Ascending aorta (tissue), 2 donors: ENCODE results near the gene NAGPA. TPM values are rescaled to one million over a fixed set of nuclear protein-coding genes. Genes with fewer than 3 reads are reported as not detected.

Experiments used
- DNase-seq, 2 donors: peaks; one replicate each; pipeline ENCODE4 v3.0.0-alpha.2; 2019; ENCODE audit warnings: low spot score in 2 of 2
- H3K27ac ChIP-seq, 2 donors: fragments of 200-600 bp; sonication (generic); one replicate each; pipeline ENCODE4 v1.5.1; 2016 to 2017; ENCODE audit warnings: mild to moderate bottlenecking in 1 of 2
- H3K27me3 ChIP-seq: fragments of 200-600 bp; sonication (generic); one replicate; pipeline ENCODE4 v1.5.1; 2017
- H3K36me3 ChIP-seq, 2 donors: fragments of 200-600 bp; sonication (generic); one replicate each; pipeline ENCODE4 v1.5.1; 2016
- H3K4me1 ChIP-seq, 2 donors: fragments of 200-600 bp; sonication (generic); one replicate each; pipeline ENCODE4 v1.5.1; 2016 to 2017; ENCODE audit warnings: mild to moderate bottlenecking in 1 of 2
- H3K4me3 ChIP-seq, 2 donors: fragments of 200-600 bp; sonication (generic); one replicate each; pipeline ENCODE4 v1.5.1; 2016 to 2017; ENCODE audit warnings: mild to moderate bottlenecking in 1 of 2
- H3K9me3 ChIP-seq, 2 donors: fragments of 200-600 bp; sonication (generic); one replicate each; pipeline ENCODE4 v1.5.1; 2016
- CTCF ChIP-seq, 3 experiments: fragments of 200-600 bp in 2 of 3; fragments of 450-650 bp in 1 of 3; sonication (generic) in 2 of 3; IDR thresholded peaks; one replicate each; pipeline ENCODE4 v1.5.1; 2016 to 2019; ENCODE audit warnings: antibody characterized with exemption in 3 of 3, mild to moderate bottlenecking in 1 of 3, moderate library complexity in 1 of 3
- intact Hi-C: fragments of 100-400 bp; cut with DNase I; formaldehyde crosslinking; loops from one replicate; pipeline ENCODE4 v1.15.1; 2023
- total RNA-seq: library from RNA; depleted of rRNA; stranded (reverse); fragments of >200 nt; gene quantifications from one replicate; pipeline ENCODE4 v1.1.0, GENCODE V29; 2016

NAGPA gene
- total RNA-seq, 1 donor from 2014 or later: 23.0 TPM

GRCh38 chr16:5010576-5011329 lies 23.0 kb downstream of the NAGPA start:
- DNase-seq: no peak
- Histone ChIP-seq H3K4me3 (no peak overlapping the region), H3K27me3 (no peaks in the 10 kb centered on the region), H3K36me3 (no peaks in the 10 kb centered on the region), H3K9me3 (no peaks in the 10 kb centered on the region), H3K27ac (no peak overlapping the region), H3K4me1 (no peaks in the 10 kb centered on the region)
- intact Hi-C loops: no loop called here
- TF ChIP-seq CTCF (IDR thresholded peaks at IDR 0.05): no peak

- Histone ChIP-seq H3K9me3 (no peaks in the 10 kb centered on the region), H3K36me3 (no peaks in the 10 kb centered on the region), H3K27ac (no peak overlapping the region), H3K27me3 (no peaks in the 10 kb centered on the region), H3K4me1 (no peaks in the 10 kb centered on the region), H3K4me3 (no peak overlapping the region)
- TF ChIP-seq CTCF (IDR thresholded peaks at IDR 0.05): no peak
- intact Hi-C loops: no loop called here
- no peak for DNase-seq
Measured at GRCh38 chr16:5008311-5008731, 25.4 kb downstream of the NAGPA start.

GRCh38 chr16:5007256-5007655 lies 26.5 kb downstream of the NAGPA start:
- intact Hi-C loops: no loop called here
- DNase-seq: no peak
- Histone ChIP-seq H3K4me3 (no peak overlapping the region), H3K36me3 (no peaks in the 10 kb centered on the region), H3K9me3 (no peaks in the 10 kb centered on the region), H3K27ac (no peak overlapping the region), H3K4me1 (no peaks in the 10 kb centered on the region), H3K27me3 (no peaks in the 10 kb centered on the region)
- TF ChIP-seq CTCF (IDR thresholded peaks at IDR 0.05): no peak

- no peaks in the 10 kb centered on the region for H3K4me1 ChIP-seq
- no peaks in the 10 kb centered on the region for H3K27me3 ChIP-seq
- H3K27ac ChIP-seq: no peak overlapping the region
- no peaks in the 10 kb centered on the region for H3K9me3 ChIP-seq
- no peak for DNase-seq
- intact Hi-C loops: no loop called here
- H3K4me3 ChIP-seq: no peak overlapping the region
- no peak for TF ChIP-seq CTCF (IDR thresholded peaks at IDR 0.05)
- no peaks in the 10 kb centered on the region for H3K36me3 ChIP-seq
Measured at GRCh38 chr16:5006348-5007193, 27.2 kb downstream of the NAGPA start.

GRCh38 chr16:5005916-5006315 lies 27.8 kb downstream of the NAGPA start:
- no peaks in the 10 kb centered on the region for H3K4me1 ChIP-seq
- no peak for TF ChIP-seq CTCF (IDR thresholded peaks at IDR 0.05)
- intact Hi-C loops: no loop called here
- H3K9me3 ChIP-seq: no peaks in the 10 kb centered on the region
- no peaks in the 10 kb centered on the region for H3K27me3 ChIP-seq
- DNase-seq: no peak
- no peak overlapping the region for H3K27ac ChIP-seq
- H3K4me3 ChIP-seq: no peak overlapping the region
- no peaks in the 10 kb centered on the region for H3K36me3 ChIP-seq
